Measurements from ENCODE around the gene KIAA1217. TPM values are rescaled to one million over a fixed set of nuclear protein-coding genes. Genes with fewer than 3 reads are reported as not detected.

KIAA1217 gene
- total RNA-seq, 1 donor from 2014 or later = 2.0 TPM

DNA sequence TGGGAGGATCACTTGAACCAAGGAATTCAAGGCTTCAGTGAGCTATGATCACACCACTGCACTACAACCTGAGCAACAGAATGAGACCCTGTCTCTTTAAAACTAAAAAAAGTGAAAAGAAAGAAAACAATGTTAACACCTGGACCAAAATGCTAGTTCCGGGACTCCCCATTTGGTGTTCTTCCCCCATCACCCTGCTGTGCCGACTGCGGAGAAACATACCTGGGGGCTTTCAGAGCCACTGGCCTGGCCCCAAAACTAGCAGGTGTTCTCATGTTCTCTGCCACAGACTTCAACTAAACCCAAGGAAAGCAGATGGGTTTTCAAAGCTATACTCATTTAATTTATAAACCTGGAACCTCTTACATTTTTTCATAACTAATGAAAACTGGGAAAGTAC, 250.9 kb downstream of the KIAA1217 start:
- Mint-ChIP-seq H3K27ac (no peak overlapping the region), H3K4me1 (peaks cover 26% of the 10 kb centered on the region), H3K9me3 (peaks cover 10% of the 10 kb centered on the region), H3K27me3 (peaks cover 20% of the 10 kb centered on the region), H3K4me3 (no peak overlapping the region), H3K36me3 (ENCODE audit: low read depth) (peaks cover 2% of the 10 kb centered on the region)
- DNase-seq = no peak
- intact Hi-C loops (cut with micrococcal nuclease) = loop anchor here (5.0 to 10.0 kb wide), 4 partner anchors 265 to 1095 kb away; partner anchors contain the start of gene ARHGAP21

DNA sequence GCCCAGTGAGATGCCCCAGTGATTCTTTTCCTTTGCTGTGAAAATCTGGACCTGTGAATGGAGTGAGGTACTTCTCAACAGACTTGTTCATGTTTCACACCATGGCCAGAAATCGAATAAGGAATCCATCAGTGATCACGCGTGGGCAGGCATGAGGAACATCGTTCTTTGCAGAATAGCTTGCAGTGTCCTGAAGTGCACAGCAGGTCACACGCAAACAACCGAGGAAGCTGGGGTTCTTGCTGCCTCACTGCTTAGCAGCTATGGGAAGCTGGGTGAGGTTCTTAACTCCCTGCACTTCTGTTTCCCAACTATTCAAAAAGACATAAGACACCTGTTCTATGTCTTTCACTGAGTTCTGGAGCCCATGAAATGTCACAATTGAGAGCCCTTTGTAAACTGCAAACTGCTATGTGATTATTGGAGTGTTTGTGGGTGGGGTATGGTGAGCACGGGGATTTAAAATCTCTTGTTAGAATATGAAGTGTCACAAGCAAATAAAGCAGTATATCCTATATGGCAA, 253.4 kb downstream of the KIAA1217 start:
- Mint-ChIP-seq H3K27ac (no peak overlapping the region), H3K9me3 (peaks cover 10% of the 10 kb centered on the region), H3K27me3 (peaks cover 14% of the 10 kb centered on the region), H3K36me3 (ENCODE audit: low read depth) (peaks cover 2% of the 10 kb centered on the region), H3K4me3 (no peak overlapping the region), H3K4me1 (peaks cover 44% of the 10 kb centered on the region)
- intact Hi-C loops (cut with micrococcal nuclease) = loop anchor here (5.0 to 10.0 kb wide), 4 partner anchors 262 to 1098 kb away; partner anchors contain the start of gene ARHGAP21
- no peak for DNase-seq

DNA sequence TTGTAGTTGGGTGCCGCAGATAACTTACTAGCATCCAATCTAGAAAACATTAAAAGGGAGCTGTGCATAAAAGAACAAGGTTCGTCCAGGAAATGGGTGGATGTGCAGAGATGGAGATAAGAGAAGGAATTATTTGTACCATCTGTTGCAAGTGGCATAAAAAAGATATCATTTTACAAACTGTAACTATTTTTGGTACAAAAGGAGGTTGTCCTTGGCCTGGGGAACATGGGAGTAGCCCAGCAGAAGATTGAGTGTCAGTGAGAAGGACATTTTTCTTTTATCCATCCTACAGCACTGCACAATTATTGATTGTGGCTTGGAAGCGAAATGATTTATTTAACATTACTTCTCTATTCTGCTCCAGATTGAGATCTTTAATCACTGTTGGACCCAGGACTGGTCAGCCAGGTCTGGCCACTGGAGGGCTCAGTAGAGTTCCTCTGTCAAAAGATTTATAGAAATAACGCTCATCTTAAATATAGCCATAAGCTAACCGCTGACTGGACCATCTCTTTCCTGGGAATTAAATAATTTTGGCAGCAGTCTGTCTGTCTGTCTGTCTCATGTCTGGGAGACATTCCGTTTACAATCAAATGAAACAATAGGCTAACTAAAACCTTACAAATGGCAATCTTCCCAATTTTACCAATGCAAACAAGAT, 254.1 kb downstream of the KIAA1217 start:
- H3K27ac Mint-ChIP-seq = no peak overlapping the region
- peaks cover 18% of the 10 kb centered on the region for H3K27me3 Mint-ChIP-seq
- peaks cover 45% of the 10 kb centered on the region for H3K4me1 Mint-ChIP-seq
- intact Hi-C loops (cut with micrococcal nuclease) = loop anchor here (5.0 to 10.0 kb wide), 4 partner anchors 262 to 1098 kb away; partner anchors contain the start of gene ARHGAP21
- H3K36me3 Mint-ChIP-seq (ENCODE audit: low read depth) = peaks cover 2% of the 10 kb centered on the region
- no peak for DNase-seq
- H3K4me3 Mint-ChIP-seq = no peak overlapping the region
- H3K9me3 Mint-ChIP-seq = peaks cover 10% of the 10 kb centered on the region

DNA sequence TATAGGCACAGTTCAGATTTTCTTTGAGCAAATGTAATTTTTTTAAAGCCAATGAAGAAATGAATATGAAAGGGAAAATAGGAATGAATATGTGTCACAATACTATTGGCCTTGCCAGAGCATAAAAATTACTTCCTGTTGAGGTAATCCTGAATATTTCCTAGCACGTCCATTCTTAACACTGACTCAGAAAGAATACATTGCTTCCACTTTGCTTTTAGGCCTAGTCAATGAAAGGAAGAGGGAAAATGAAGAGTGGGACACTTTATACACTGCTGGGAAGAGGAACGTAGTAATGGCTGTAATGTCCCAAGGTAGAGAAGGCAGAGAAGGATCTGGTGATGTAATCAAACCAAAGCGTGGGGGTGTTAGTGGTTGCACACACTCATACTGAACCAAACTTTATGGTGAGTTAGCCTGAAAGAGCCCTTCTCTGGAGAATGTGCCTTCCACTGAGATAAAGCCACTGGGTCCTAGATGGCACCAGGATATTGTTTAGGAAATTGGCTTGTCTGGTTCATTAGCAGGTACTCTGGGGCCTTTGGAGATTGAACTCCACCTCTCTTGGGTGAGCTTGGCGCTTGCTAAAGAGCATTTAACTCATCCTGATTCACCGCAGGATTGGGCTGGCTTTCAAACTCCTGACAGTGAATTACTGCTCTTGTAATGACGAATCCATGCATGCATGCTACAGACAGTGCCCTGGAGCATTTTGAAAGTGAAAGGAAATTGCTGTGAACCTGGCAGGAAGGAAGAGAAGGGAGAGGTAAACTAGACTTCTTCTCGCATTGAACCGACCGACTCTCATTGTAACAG, 254.9 kb downstream of the KIAA1217 start:
- intact Hi-C loops (cut with micrococcal nuclease) = loop anchor here (5.0 to 10.0 kb wide), 4 partner anchors 261 to 1099 kb away; partner anchors contain the start of gene ARHGAP21
- DNase-seq = peak; percentile 79
- peaks cover 46% of the 10 kb centered on the region for H3K4me1 Mint-ChIP-seq
- H3K4me3 Mint-ChIP-seq = peak overlapping the region; percentile 36
- H3K27ac Mint-ChIP-seq = peak overlapping the region; percentile 77
- H3K9me3 Mint-ChIP-seq = peaks cover 4% of the 10 kb centered on the region
- peaks cover 2% of the 10 kb centered on the region for H3K36me3 Mint-ChIP-seq (ENCODE audit: low read depth)
- peaks cover 19% of the 10 kb centered on the region for H3K27me3 Mint-ChIP-seq

DNA sequence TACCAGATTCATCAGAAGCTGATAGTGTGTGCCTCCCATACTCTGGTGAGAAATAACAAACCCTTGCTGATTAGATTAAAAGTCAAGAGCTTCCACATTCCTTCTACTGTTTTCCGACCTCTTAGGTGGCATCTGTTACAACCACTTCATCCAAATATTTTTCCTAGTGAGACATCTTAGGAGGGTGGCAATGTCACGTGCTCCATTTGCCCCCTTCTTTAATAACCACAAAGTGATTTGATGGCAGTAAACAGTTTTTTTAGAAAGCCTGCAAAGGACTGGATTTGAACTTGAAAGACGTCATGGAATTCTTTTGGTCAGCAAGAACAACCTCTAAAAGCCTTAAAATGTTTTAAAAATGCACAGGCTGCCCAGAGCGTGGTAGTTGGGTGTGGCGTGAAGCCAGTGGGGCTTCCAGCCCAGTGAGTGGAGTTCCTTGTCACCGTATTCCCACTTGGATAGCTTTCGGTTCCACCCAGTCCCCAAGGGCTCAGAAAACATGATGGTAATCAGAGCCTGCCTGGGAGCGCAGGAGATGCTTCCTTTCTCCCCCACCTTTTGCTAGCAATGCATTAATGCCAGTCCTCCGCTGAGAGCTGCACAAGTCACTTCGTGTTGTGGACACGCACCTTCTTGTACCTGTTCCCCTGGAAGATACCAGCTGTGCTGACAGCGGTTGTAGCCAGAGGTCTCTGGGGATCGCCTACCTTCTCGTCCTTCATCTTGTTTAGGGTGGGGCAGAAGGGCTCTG, 256.4 kb downstream of the KIAA1217 start:
- Mint-ChIP-seq H3K4me1 (peaks cover 46% of the 10 kb centered on the region), H3K9me3 (peaks cover 4% of the 10 kb centered on the region), H3K27me3 (peaks cover 17% of the 10 kb centered on the region), H3K4me3 (peak overlapping the region; percentile 75), H3K36me3 (ENCODE audit: low read depth) (peaks cover 2% of the 10 kb centered on the region), H3K27ac (peak overlapping the region; percentile 86)
- DNase-seq = no peak
- intact Hi-C loops (cut with micrococcal nuclease) = loop anchor here (5.0 to 10.0 kb wide), 5 partner anchors 137 to 1368 kb away; partner anchors contain the start of genes ARHGAP21 and MSRB2

DNA sequence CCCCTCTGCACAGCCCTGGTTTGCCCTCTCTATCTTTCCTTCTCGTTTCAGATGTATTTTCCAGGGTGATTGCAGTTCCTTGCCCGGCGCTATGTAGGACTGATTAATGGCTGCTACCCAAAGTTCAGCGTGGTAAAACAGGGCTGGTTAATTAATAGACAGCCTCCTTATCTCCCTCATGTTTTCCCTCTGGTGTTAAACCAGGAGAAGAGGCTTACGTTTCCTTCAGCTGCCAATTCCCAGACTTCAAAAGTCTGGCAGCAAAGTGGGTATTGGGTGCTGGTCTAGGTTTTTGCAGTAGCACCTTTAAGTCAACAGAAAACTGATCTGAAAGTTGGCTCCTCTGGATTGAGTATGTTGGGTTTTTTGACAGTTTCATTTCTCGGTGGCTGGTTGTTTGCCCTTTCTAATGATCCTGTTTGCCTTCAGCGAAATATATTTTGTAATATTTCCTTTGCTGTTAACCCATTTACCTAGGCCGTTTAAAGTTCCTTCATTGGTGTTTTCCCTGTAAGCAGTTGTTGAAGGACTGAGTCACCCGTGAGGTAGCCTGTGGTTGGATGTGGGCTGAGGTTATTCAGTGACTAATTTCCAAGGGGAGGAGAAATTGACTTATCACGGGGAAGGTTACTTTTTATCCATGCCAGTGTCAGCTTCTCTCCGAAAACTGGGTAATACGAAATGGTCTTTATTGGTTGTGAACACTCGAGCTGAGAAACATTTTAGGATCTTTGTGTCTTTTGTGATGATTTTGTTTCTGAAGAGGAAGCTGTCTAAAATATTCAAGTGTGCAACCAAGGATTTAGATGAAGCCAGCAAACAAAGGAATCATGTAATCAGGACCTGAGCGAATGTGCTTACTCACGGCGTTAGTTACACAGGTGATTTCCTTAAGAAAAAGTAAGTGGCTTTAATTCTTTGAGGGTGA, 257.2 kb downstream of the KIAA1217 start:
- Mint-ChIP-seq H3K27ac (peak overlapping the region; percentile 86), H3K4me3 (peak overlapping the region; percentile 75), H3K9me3 (peaks cover 5% of the 10 kb centered on the region), H3K27me3 (peaks cover 14% of the 10 kb centered on the region), H3K36me3 (ENCODE audit: low read depth) (peaks cover 2% of the 10 kb centered on the region), H3K4me1 (peaks cover 46% of the 10 kb centered on the region)
- peak; percentile 84 for DNase-seq
- intact Hi-C loops (cut with micrococcal nuclease) = loop anchor here (1.0 to 10.0 kb wide), 8 partner anchors 17 to 1369 kb away; partner anchors contain the start of genes ARHGAP21, KIAA1217 and MSRB2

DNA sequence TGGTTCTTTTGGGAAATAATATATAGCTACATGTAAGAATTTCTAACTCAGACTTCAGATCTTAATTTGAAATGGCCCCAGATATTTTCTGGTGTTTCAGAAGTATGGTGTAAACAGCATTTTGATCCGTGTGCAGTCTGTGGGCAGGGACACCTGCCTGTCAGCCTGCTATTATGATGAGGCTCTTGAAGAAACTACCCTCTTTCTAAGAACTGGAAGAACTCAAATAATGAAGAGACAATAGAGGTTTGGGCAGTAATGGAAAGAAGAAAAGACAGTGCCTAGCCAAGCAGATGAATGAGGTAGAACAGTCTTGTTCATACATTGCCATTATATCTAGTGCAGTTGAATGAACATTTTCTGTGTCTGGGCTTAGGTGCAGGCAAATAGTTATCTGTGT, 258.2 kb downstream of the KIAA1217 start:
- peaks cover 8% of the 10 kb centered on the region for H3K9me3 Mint-ChIP-seq
- H3K27me3 Mint-ChIP-seq = peaks cover 13% of the 10 kb centered on the region
- intact Hi-C loops (cut with micrococcal nuclease) = loop anchor here (5.0 to 10.0 kb wide), 5 partner anchors 135 to 1370 kb away; partner anchors contain the start of genes ARHGAP21 and MSRB2
- peaks cover 2% of the 10 kb centered on the region for H3K36me3 Mint-ChIP-seq (ENCODE audit: low read depth)
- DNase-seq = no peak
- peaks cover 46% of the 10 kb centered on the region for H3K4me1 Mint-ChIP-seq
- H3K27ac Mint-ChIP-seq = no peak overlapping the region
- H3K4me3 Mint-ChIP-seq = peak overlapping the region; percentile 54

DNA sequence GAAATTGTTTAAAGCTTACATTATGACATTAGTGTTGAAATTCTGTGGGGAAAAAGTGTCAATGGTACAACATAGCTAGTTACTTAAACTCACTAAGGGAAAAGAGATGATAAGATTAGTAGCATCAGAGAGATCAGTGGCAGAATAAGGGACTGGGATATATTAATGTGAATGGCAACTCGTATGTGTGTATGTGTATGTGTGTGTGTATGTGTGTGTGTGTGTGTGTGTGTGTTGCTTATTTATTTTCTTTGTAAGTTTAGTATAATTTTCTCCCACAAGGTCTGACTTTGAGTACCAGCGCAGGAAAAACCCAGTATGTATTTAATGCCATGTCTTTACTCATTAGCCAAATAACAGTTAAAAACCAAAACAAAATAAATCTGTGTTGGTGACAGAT, 258.7 kb downstream of the KIAA1217 start:
- peaks cover 7% of the 10 kb centered on the region for H3K9me3 Mint-ChIP-seq
- H3K36me3 Mint-ChIP-seq (ENCODE audit: low read depth) = peaks cover 2% of the 10 kb centered on the region
- peaks cover 44% of the 10 kb centered on the region for H3K4me1 Mint-ChIP-seq
- intact Hi-C loops (cut with micrococcal nuclease) = loop anchor here (5.0 to 10.0 kb wide), 5 partner anchors 135 to 1370 kb away; partner anchors contain the start of genes ARHGAP21 and MSRB2
- peaks cover 15% of the 10 kb centered on the region for H3K27me3 Mint-ChIP-seq
- peak overlapping the region; percentile 54 for H3K4me3 Mint-ChIP-seq
- DNase-seq = no peak
- H3K27ac Mint-ChIP-seq = no peak overlapping the region

DNA sequence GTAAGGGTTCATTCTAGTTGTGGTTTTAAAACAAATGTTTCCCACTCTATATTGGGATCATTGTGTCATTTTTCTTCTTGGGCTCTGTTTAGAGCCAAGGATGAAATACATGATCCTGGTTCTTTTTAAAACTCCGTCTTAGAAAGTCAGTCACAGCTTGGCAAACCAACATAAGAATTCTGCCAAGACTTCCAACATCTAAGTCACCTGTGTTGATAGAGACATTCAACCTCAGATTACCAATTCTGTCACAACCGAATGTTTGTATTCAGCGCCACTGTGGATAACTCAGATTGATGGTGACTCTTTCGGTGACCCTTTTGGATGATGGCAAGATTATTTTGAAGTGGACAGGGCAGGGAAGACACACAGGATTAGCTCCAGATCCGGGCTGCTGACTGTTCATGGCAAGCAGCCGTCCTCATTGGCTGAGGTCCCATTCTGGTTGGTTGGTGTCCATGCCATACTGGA, 259.4 kb downstream of the KIAA1217 start:
- intact Hi-C loops (cut with micrococcal nuclease) = loop anchor here (5.0 to 10.0 kb wide), 5 partner anchors 134 to 1371 kb away; partner anchors contain the start of genes ARHGAP21 and MSRB2
- no peak for DNase-seq
- H3K36me3 Mint-ChIP-seq (ENCODE audit: low read depth) = no peaks in the 10 kb centered on the region
- H3K27ac Mint-ChIP-seq = no peak overlapping the region
- peak overlapping the region; percentile 54 for H3K4me3 Mint-ChIP-seq
- H3K27me3 Mint-ChIP-seq = peaks cover 15% of the 10 kb centered on the region
- H3K9me3 Mint-ChIP-seq = peaks cover 8% of the 10 kb centered on the region
- peaks cover 40% of the 10 kb centered on the region for H3K4me1 Mint-ChIP-seq

DNA sequence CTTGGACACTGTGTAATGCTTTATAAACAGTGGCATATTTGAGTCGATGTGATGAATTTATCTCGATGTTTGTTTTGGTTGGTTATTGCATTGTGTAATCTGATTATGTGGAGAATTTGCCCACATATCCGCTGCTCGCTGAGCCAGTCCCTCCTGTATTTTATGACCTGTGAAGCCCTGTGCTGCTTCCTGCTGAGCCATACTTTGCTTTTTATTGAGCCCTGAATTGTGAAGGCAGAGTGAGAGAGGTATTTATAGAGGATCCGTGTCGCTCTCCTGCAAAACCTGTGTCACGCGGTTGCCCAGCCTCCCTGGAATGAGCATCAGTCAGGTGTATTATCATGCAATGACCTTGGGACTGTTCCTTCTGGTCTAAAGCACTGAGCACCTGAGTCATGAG, 261.1 kb downstream of the KIAA1217 start:
- peaks cover 12% of the 10 kb centered on the region for H3K9me3 Mint-ChIP-seq
- intact Hi-C loops (cut with micrococcal nuclease) = loop anchor here (5.0 to 10.0 kb wide), 5 partner anchors 132 to 1373 kb away; partner anchors contain the start of genes ARHGAP21 and MSRB2
- no peaks in the 10 kb centered on the region for H3K36me3 Mint-ChIP-seq (ENCODE audit: low read depth)
- H3K27ac Mint-ChIP-seq = no peak overlapping the region
- peaks cover 19% of the 10 kb centered on the region for H3K27me3 Mint-ChIP-seq
- H3K4me1 Mint-ChIP-seq = peaks cover 25% of the 10 kb centered on the region
- H3K4me3 Mint-ChIP-seq = no peak overlapping the region
- DNase-seq = no peak

DNA sequence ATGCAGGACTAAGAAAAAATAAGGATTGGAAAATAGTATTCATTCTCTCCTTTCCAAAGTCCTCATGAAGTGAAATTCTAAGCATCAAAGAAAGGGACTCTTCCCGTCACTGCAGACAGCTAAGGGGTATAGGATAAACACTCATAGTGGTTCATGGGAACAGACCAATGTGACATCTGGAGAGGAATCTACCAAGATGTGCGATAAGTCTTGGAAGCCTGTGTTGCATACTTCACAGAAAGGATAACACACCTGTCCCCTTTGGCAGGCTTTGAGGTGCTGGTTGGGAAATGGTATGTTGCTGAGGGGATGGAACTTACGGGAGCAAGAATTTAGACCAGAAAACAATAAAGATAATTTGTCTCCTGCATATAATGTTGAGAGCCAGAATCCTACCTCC, 266.7 kb downstream of the KIAA1217 start:
- Mint-ChIP-seq H3K4me1 (no peaks in the 10 kb centered on the region), H3K9me3 (peaks cover 12% of the 10 kb centered on the region)

More for the DNA sequence above, 266.7 kb downstream of the KIAA1217 start:
- Mint-ChIP-seq H3K36me3 (ENCODE audit: low read depth) (no peaks in the 10 kb centered on the region), H3K27me3 (peaks cover 10% of the 10 kb centered on the region), H3K27ac (no peak overlapping the region), H3K4me3 (no peak overlapping the region)
- intact Hi-C loops (cut with micrococcal nuclease) = no loop called here
- no peak for DNase-seq
